GM18508 (cell line): ENCODE measurements around the gene PEG3.

Source experiments
- ATAC-seq: cut with Tn5 transposase; IDR thresholded peaks from one replicate; pipeline ENCODE4 v1.9.1; 2021; ENCODE audit warnings: moderate number of reproducible peaks; ENCODE audit not compliant: insufficient read depth, unreplicated experiment

Gene PEG3

GRCh38 chr19:56811480-56811879 lies 29.0 kb downstream of the PEG3 start:
- ATAC-seq, result no peak

- no peak for ATAC-seq
These were observed 30.3 kb downstream of the PEG3 start for GRCh38 chr19:56810260-56810659.

- ATAC-seq, result no peak
These were observed 31.7 kb downstream of the PEG3 start for GRCh38 chr19:56808717-56809392.

GRCh38 chr19:56806639-56807038 lies 33.9 kb downstream of the PEG3 start:
- ATAC-seq, result no peak
